22Rv1 (cell line): ENCODE data around the gene TIMP3.

ENCODE experiments used
- CTCF ChIP-seq: fragments of 450-650 bp; IDR thresholded peaks from 2 replicates; pipeline ENCODE4 v1.5.1; 2017; ENCODE audit warnings: mild to moderate bottlenecking
- ZFX ChIP-seq: fragments of 450-650 bp; IDR thresholded peaks from 2 replicates; pipeline ENCODE4 v1.6.1; 2017; ENCODE audit warnings: antibody characterized with exemption, borderline replicate concordance

GRCh38 chr22:32843300-32843699 is 41.8 kb downstream of the TIMP3 start:
- TF ChIP-seq CTCF: no peak
- no peak for TF ChIP-seq ZFX
